K562 (cell line): ENCODE results near the gene INMT. TPM values are rescaled to one million over a fixed set of nuclear protein-coding genes. Genes with fewer than 3 reads are reported as not detected.

Experiments
- ATAC-seq: fragments of 200-7000 bp; cut with Tn5 transposase; 3 replicates; pipeline ENCODE4 v1.9.1; 2020; ENCODE audit warnings: moderate library complexity
- BruUV-seq: library from RNA; stranded (reverse); fragments of 400-500 nt; replicated peaks from 2 replicates; lab custom pipeline; 2021; lab: Mats Ljungman, UMichigan
- CTCF ChIA-PET: fragments of 300-600 bp; formaldehyde crosslinking; extraction: SDS; loops from one replicate; lab custom pipeline; 2021; ENCODE audit warnings: low intra/inter-chr PET ratio; lab: Yijun Ruan, JAX
- POLR2A ChIA-PET: fragments of 300-600, 350-650 bp; sonication (Branson Sonifier 250); formaldehyde crosslinking; extraction: SDS; loops from one replicate; lab custom pipeline; 2021; ENCODE audit warnings: antibody characterized with exemption, inconsistent platforms; lab: Yijun Ruan, JAX
- DNase-seq, 4 experiments: peaks; one replicate each; pipeline versions ENCODE4 v3.0.0 to v3.0.0-alpha.2; 2011 to 2018; ENCODE audit warnings: low spot score in 3 of 4, mixed read lengths in 3 of 4; ENCODE audit errors: extremely low read depth in 1 of 4
- FAIRE-seq: peaks from 2 replicates; lab custom pipeline; 2011; peaks lifted over from hg19 to GRCh38; lab: Jason Lieb, UNC
- H2AFZ ChIP-seq: 2 replicates; pipeline ENCODE4 v1.6.0; 2011; ENCODE audit warnings: low read depth, low read length, control low read depth, inconsistent platforms
- H3K27ac ChIP-seq: fragments of 200-600 bp; 3 replicates; pipeline ENCODE4 v1.8.0; 2011; ENCODE audit warnings: low read depth, mild to moderate bottlenecking, control low read depth, inconsistent platforms, low read length, moderate library complexity, mixed read lengths; ENCODE audit errors: extremely low read depth
- H3K27me3 ChIP-seq, 2 experiments: fragments of 300-600 bp in 1 of 2; 2 replicates in 1 of 2; 3 replicates in 1 of 2; pipeline versions ENCODE4 v1.6.0 to v1.8.0; 2011; ENCODE audit warnings: inconsistent platforms in 2 of 2, low read length in 2 of 2, mild to moderate bottlenecking in 1 of 2, mixed read lengths in 1 of 2, moderate library complexity in 1 of 2; ENCODE audit not compliant: control insufficient read depth in 2 of 2, insufficient read depth in 2 of 2
- H3K36me3 ChIP-seq: fragments of 300-600 bp; 3 replicates; pipeline ENCODE4 v1.8.0; 2011; ENCODE audit warnings: mild to moderate bottlenecking, low read length, inconsistent platforms; ENCODE audit not compliant: control insufficient read depth, insufficient read depth
- H3K4me1 ChIP-seq, 2 experiments: fragments of 200-600 bp in 1 of 2; replicated peaks in 1 of 2; 2 replicates in 1 of 2; 3 replicates in 1 of 2; pipeline versions ENCODE4 v1.5.1 to v1.8.0; 2011; ENCODE audit warnings: inconsistent platforms in 2 of 2, low read length in 2 of 2, mild to moderate bottlenecking in 1 of 2, mixed read lengths in 1 of 2, moderate library complexity in 1 of 2; ENCODE audit not compliant: control insufficient read depth in 2 of 2, insufficient read depth in 2 of 2
- H3K4me2 ChIP-seq: 2 replicates; pipeline ENCODE4 v1.6.1; 2011; ENCODE audit warnings: low read length, control low read depth, inconsistent platforms, mixed read lengths; ENCODE audit not compliant: insufficient read depth
- H3K4me3 ChIP-seq: fragments of 200-600 bp; sonication (generic), shearing (Covaris generic); 2 replicates; pipeline ENCODE4 v1.5.1; 2016; ENCODE audit warnings: control low read depth, inconsistent platforms
- H3K79me2 ChIP-seq: fragments of 200-600 bp; 3 replicates; pipeline ENCODE4 v1.8.0; 2011; ENCODE audit warnings: low read length, inconsistent platforms; ENCODE audit not compliant: control insufficient read depth, insufficient read depth
- H3K9ac ChIP-seq, 2 experiments: 2 replicates each; pipeline versions ENCODE4 v1.6.0 to v1.6.1; 2011; ENCODE audit warnings: low read depth in 2 of 2, low read length in 2 of 2, control low read depth in 1 of 2, inconsistent platforms in 1 of 2, mild to moderate bottlenecking in 1 of 2, mixed read lengths in 1 of 2; ENCODE audit not compliant: insufficient read depth in 1 of 2
- H3K9me1 ChIP-seq: one replicate; pipeline ENCODE4 v1.6.0; 2011; ENCODE audit warnings: inconsistent platforms, mild to moderate bottlenecking, low read length, moderate library complexity; ENCODE audit not compliant: control insufficient read depth, insufficient read depth
- H3K9me3 ChIP-seq: replicated peaks from 2 replicates; pipeline ENCODE4 v1.5.1; 2011; ENCODE audit warnings: low read depth, low read length, inconsistent platforms; ENCODE audit not compliant: control insufficient read depth, insufficient read depth
- H4K20me1 ChIP-seq: replicated peaks from 2 replicates; pipeline ENCODE4 v1.6.1; 2011; ENCODE audit warnings: low read length, inconsistent platforms, mixed read lengths; ENCODE audit not compliant: control insufficient read depth, insufficient read depth
- BMI1 ChIP-seq: fragments of 150-350 bp; IDR thresholded peaks from 2 replicates; pipeline ENCODE4 v1.6.1; 2014; ENCODE audit warnings: low read length
- CREB1 ChIP-seq, 2 experiments: sonication (generic) in 1 of 2; formaldehyde crosslinking in 1 of 2; IDR thresholded peaks; 2 replicates each; pipeline versions ENCODE4 v1.6.1 to v1.8.0; 2012 to 2022; ENCODE audit warnings: inconsistent platforms in 1 of 2, mild to moderate bottlenecking in 1 of 2, missing genetic modification reagents in 1 of 2, moderate library complexity in 1 of 2
- GABPB1 ChIP-seq: sonication (generic); formaldehyde crosslinking; IDR thresholded peaks from 2 replicates; pipeline ENCODE4 v1.8.0; 2022; ENCODE audit warnings: mild to moderate bottlenecking, missing genetic modification reagents
- GABPB2 ChIP-seq: fragments of 250-450 bp; sonication (Bioruptor Pico); conservative IDR thresholded peaks from 2 replicates; pipeline ENCODE4 v1.5.1; 2021; ENCODE audit warnings: mild to moderate bottlenecking
- HEY1 ChIP-seq: fragments of 250-450 bp; sonication (Bioruptor Pico); IDR thresholded peaks from 2 replicates; pipeline ENCODE4 v1.5.0; 2020; ENCODE audit warnings: mild to moderate bottlenecking, moderate library complexity, borderline replicate concordance
- NR2F6 ChIP-seq: fragments of 450-650 bp; formaldehyde crosslinking; IDR thresholded peaks from 2 replicates; pipeline ENCODE4 v1.4.0; 2020; ENCODE audit warnings: mild to moderate bottlenecking
- WGBS: fragments of 100-300 bp; shearing (Covaris generic); methylation state at CpG from one replicate; pipeline ENCODE4 v1.1.6; 2016; ENCODE audit warnings: low coverage, mixed read lengths; ENCODE audit not compliant: insufficient coverage; ENCODE audit errors: missing lambda C conversion rate; 5-methylcytosine and 5-hydroxymethylcytosine counted together
- in situ Hi-C: fragments of 300-500 bp; cut with MboI; formaldehyde crosslinking; loops from 4 replicates; pipeline ENCODE4 v1.15.0; 2018; ENCODE audit warnings: inconsistent platforms, mixed read lengths
- intact Hi-C: fragments of 100-400 bp; cut with micrococcal nuclease; formaldehyde crosslinking; loops from 2 replicates; pipeline ENCODE4 v1.14.2; 2022
- polyA plus RNA-seq, 8 experiments: library from polyadenylated mRNA; depleted of rRNA in 4 of 8; stranded (reverse) in 5 of 8; unstranded in 3 of 8; fragments of >200 nt; fragmentation: Nextera tagmentation in 2 of 8; fragmentation: Illumina TruSeq in 1 of 8; extraction: Ambion mirVana in 2 of 8; extraction: Trizol in 1 of 8; gene quantifications; 2 replicates each; pipeline versions ENCODE4 v1.2.1 to v1.2.3, GENCODE V29; 2011 to 2014; ENCODE audit warnings: inconsistent platforms in 1 of 8, missing spikeins in 1 of 8
- total RNA-seq, 7 experiments: library from RNA; depleted of rRNA in 6 of 7; stranded (reverse); fragments of >200 nt in 6 of 7; fragmentation: Illumina TruSeq in 2 of 7; extraction: Trizol in 2 of 7; gene quantifications; 2 replicates each; pipeline versions ENCODE4 v1.2.1 to v1.2.3, GENCODE V29; 2011 to 2021; ENCODE audit warnings: low replicate concordance in 1 of 7
- TF ChIP-seq, protein P1 (sequence below): fragments of 450-650 bp; conservative IDR thresholded peaks from 2 replicates; pipeline ENCODE4 v1.6.1; 2016; ENCODE audit warnings: missing genetic modification characterization, low read depth, mild to moderate bottlenecking, control low read depth, missing compliant biosample characterization

INMT gene
- total and polyA plus RNA-seq, 9 of the 15 experiments (the other 6 are each of a cell fraction or from before 2014, with no cell fraction given) = 0.04 to 0.27 TPM; not detected in 7

DNA sequence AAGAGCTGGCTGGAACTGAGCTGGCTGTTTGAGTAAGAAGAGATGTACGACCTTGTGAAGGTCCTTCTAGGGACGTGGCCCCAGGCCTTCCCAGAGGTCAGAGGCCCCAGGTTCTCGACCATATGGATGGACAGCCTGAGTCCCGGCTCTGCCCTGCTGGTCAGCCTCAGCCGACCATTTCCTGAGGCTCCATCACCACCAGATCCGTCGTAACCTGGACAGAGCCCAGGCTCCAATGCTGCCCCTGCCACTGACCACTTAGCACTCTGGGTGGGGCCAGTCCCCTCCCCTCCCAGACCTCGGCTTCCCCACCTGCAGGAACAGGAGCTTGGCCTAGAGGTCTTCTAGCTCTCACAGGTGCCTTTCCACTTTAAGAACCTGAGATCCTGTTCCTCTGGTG lies 10.6 kb upstream of the INMT start:
- peaks cover 0 to 18% of the 10 kb centered on the region in 2 experiments; a peak in 4 of 5 replicates for H3K27me3 ChIP-seq

More for the DNA sequence above, 10.6 kb upstream of the INMT start:
- ChIA-PET CTCF (interaction anchor here (2.0 to 2.1 kb wide), 2 partner anchors 192 to 465 kb away, joined by 12 to 14 read pairs; no protein-coding TSS in a partner anchor), POLR2A (interaction anchor here (0.5 to 1.4 kb wide), 4 partner anchors 11 to 112 kb away, joined by 3 to 5 read pairs (median 3); no protein-coding TSS in a partner anchor)
- Histone ChIP-seq H3K4me2 (no peak overlapping the region), H4K20me1 (no peaks in the 10 kb centered on the region), H3K9ac (no peak overlapping the region), H3K36me3 (no peaks in the 10 kb centered on the region), H3K27ac (no peak overlapping the region), H3K9me1 (no peaks in the 10 kb centered on the region), H2AFZ (no peak overlapping the region), H3K4me1 (peaks cover 4 to 17% of the 10 kb centered on the region in 2 experiments; a peak in 2 of 5 replicates), H3K9me3 (no peaks in the 10 kb centered on the region), H3K4me3 (no peak overlapping the region), H3K79me2 (no peaks in the 10 kb centered on the region)
- in situ Hi-C loops (loop anchor here (5.0 kb wide), 1 partner anchor 236 kb away; no protein-coding TSS in a partner anchor), intact Hi-C loops (loop anchor here (2.0 to 10.0 kb wide), 3 partner anchors 38 to 576 kb away; no protein-coding TSS in a partner anchor)
- WGBS = 23% methylated on average over 8 of the region's 8 CpGs
- BruUV-seq = no TSS peak
- DNase-seq (no peak), ATAC-seq (no peak), FAIRE-seq (no peak)
- TF ChIP-seq NR2F6 (CRISPR knock-in tag) = no peak
- TF ChIP-seq, protein P1, sequence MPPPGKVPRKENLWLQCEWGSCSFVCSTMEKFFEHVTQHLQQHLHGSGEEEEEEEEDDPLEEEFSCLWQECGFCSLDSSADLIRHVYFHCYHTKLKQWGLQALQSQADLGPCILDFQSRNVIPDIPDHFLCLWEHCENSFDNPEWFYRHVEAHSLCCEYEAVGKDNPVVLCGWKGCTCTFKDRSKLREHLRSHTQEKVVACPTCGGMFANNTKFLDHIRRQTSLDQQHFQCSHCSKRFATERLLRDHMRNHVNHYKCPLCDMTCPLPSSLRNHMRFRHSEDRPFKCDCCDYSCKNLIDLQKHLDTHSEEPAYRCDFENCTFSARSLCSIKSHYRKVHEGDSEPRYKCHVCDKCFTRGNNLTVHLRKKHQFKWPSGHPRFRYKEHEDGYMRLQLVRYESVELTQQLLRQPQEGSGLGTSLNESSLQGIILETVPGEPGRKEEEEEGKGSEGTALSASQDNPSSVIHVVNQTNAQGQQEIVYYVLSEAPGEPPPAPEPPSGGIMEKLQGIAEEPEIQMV = no peak
- TF ChIP-seq HEY1 = no peak
- TF ChIP-seq BMI1 = no peak
- TF ChIP-seq GABPB1 = no peak
- no peak for TF ChIP-seq GABPB2 (CRISPR knock-in tag)
- TF ChIP-seq CREB1 (IDR thresholded peaks at IDR 0.05) = no peak
- no peak for TF ChIP-seq CREB1 (CRISPR knock-in tag; IDR thresholded peaks at IDR 0.05)
